ENCODE results near the gene BATF. TPM values are rescaled to one million over a fixed set of nuclear protein-coding genes. Genes with fewer than 3 reads are reported as not detected.

The BATF gene
- total and polyA plus RNA-seq, 2 of the 8 experiments (the other 6 are each of a cell fraction or from before 2014, with no cell fraction given) = not detected

- H4K8ac ChIP-seq (ENCODE audit: extremely low read depth, insufficient read depth, low read length) = no peak overlapping the region
- H3K36me3 ChIP-seq (ENCODE audit: control insufficient read depth in 2 of 4, insufficient read depth in 4 of 4, low read length in 3 of 4) = peaks cover 0 to 8% (median 0%) of the 10 kb centered on the region in 4 experiments; a peak in 1 of 8 replicates
- no peak overlapping the region for H3K18ac ChIP-seq (ENCODE audit: extremely low read depth, low read length)
- no peak overlapping the region for H2BK12ac ChIP-seq (ENCODE audit: low read depth, low read length)
- no peaks in the 10 kb centered on the region; the same call in 1 of the 2 replicates for H3K79me1 ChIP-seq (ENCODE audit: low read depth, low read length)
- H3K4me3 ChIP-seq (ENCODE audit: extremely low read depth in 1 of 4, insufficient read depth in 2 of 4, low read depth in 3 of 4, low read length in 4 of 4) = no peak overlapping the region
- H3K4ac ChIP-seq (replicated peaks; ENCODE audit: insufficient read length, low read depth, low read length) = no peak overlapping the region
- H3K23me2 ChIP-seq (ENCODE audit: low read depth, low read length) = no peaks in the 10 kb centered on the region; the same call in 1 of the 2 replicates
- WGBS, 2 experiments (ENCODE audit: extremely low coverage in 1 of 2, insufficient coverage in 1 of 2, insufficient read length in 1 of 2, insufficient replicate concordance in 2 of 2, low coverage in 1 of 2, low lambda C conversion rate in 2 of 2, missing lambda C conversion rate in 1 of 2) = 89% methylated on average over 3 of the region's 3 CpGs; no CpG with 5 or more reads in 1 of the 2 experiments
- no peak overlapping the region for H2BK20ac ChIP-seq (ENCODE audit: low read length)
- H3K4me1 ChIP-seq (replicated peaks in 1 of 4; ENCODE audit: control insufficient read depth in 3 of 4, insufficient read depth in 4 of 4, low read length in 3 of 4) = no peaks in the 10 kb centered on the region; a peak in 2 of 7 replicates
- no peaks in the 10 kb centered on the region for H3K79me2 ChIP-seq (ENCODE audit: control insufficient read depth in 1 of 2, insufficient read depth in 2 of 2, low read length in 2 of 2)
- H3K56ac ChIP-seq (replicated peaks; ENCODE audit: insufficient read length, low read depth, low read length) = no peak overlapping the region
- no peak overlapping the region for H2AK5ac ChIP-seq (ENCODE audit: low read depth, low read length)
- H3K27me3 ChIP-seq (replicated peaks in 1 of 4; ENCODE audit: control insufficient read depth in 3 of 4, extremely low read depth in 1 of 4, insufficient read depth in 3 of 4, low read length in 3 of 4) = no peaks in the 10 kb centered on the region
- no peak overlapping the region for H3K27ac ChIP-seq (ENCODE audit: low read depth, low read length)
- no peak for DNase-seq (ENCODE audit: low read depth in 1 of 2, low spot score in 2 of 2)
- H2AFZ ChIP-seq (ENCODE audit: low read length) = no peak overlapping the region
- H2BK5ac ChIP-seq (ENCODE audit: low read depth, low read length) = no peak overlapping the region
- no peak for FAIRE-seq
- H4K20me1 ChIP-seq (replicated peaks in 1 of 2; ENCODE audit: control insufficient read depth in 1 of 2, insufficient read depth in 2 of 2, low read length in 2 of 2) = no peaks in the 10 kb centered on the region
- no peak overlapping the region for H4K91ac ChIP-seq (replicated peaks; ENCODE audit: insufficient read length, low read length)
- H3K9me3 ChIP-seq (ENCODE audit: insufficient read depth in 2 of 2, low read depth in 1 of 2, low read length in 1 of 2) = peaks cover 7 to 9% of the 10 kb centered on the region in 2 experiments
- no peak overlapping the region for H2BK15ac ChIP-seq (ENCODE audit: low read length)
- no peak overlapping the region for H3K23ac ChIP-seq (ENCODE audit: insufficient read length)
- H4K5ac ChIP-seq (ENCODE audit: insufficient read length, low read depth, low read length) = no peak overlapping the region
- CTCF ChIA-PET (ENCODE audit: partially characterized antibody) = no interaction called here
- H3K4me2 ChIP-seq (ENCODE audit: insufficient read depth in 1 of 2, low read depth in 2 of 2, low read length in 2 of 2) = no peak overlapping the region
- POLR2A ChIA-PET (ENCODE audit: partially characterized antibody) = no interaction called here
- H3K14ac ChIP-seq (ENCODE audit: insufficient read length) = no peak overlapping the region
- H3K9ac ChIP-seq (replicated peaks in 1 of 4; ENCODE audit: extremely low read depth in 1 of 4, low read depth in 3 of 4, low read length in 3 of 4) = no peak overlapping the region
- no peak overlapping the region for H2BK120ac ChIP-seq (replicated peaks; ENCODE audit: low read depth, low read length)
- TF ChIP-seq TEAD4 (IDR thresholded peaks at IDR 0.05; ENCODE audit: low read depth, low read length) (no peak), EGR1 (IDR thresholded peaks at IDR 0.05; ENCODE audit: borderline replicate concordance, low read depth, low read length) (no peak), SP2 (IDR thresholded peaks at IDR 0.05; ENCODE audit: low read length) (no peak), KDM5A (IDR thresholded peaks at IDR 0.05; ENCODE audit: low read length) (no peak), BACH1 (IDR thresholded peaks at IDR 0.05; ENCODE audit: low read length) (no peak), SIX5 (IDR thresholded peaks at IDR 0.05; ENCODE audit: low read depth, low read length) (no peak), CTBP2 (IDR thresholded peaks at IDR 0.05; ENCODE audit: borderline replicate concordance, insufficient read depth, insufficient read length, low read length) (no peak), GTF2F1 (IDR thresholded peaks at IDR 0.05; ENCODE audit: borderline replicate concordance, low read depth, low read length) (no peak)
These were observed 73.0 kb downstream of the BATF start for GRCh38 chr14:75595226-75595625.

Data from H1 (cell line).